ENCODE data around the gene ATP1A3. TPM values are rescaled to one million over a fixed set of nuclear protein-coding genes. Genes with fewer than 3 reads are reported as not detected.

Gene ATP1A3
- total RNA-seq, 4 donors from 2014 or later, result 0.13 TPM; not detected in 3

DNA sequence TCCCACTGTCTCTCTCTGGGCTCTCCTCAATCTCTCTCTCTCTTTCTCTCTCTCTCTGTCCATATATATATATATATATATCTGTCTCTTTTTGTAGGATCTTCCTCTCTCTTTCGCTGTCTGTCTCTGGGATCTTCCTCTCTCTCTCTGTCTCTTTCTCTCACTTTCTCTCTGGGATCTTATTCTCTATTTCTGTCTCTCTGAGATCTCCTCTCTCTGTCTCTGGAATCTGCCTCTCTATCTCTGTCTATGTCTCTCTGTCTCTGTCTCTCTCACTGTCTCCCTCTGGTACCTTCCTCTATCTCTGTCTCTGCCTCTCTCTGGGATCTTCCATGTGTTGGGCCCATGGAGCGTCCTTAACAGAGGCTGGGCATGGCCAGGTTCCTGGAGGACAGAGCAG lies 3.4 kb downstream of the ATP1A3 start:
- no peaks in the 10 kb centered on the region for H3K36me3 ChIP-seq
- no peak overlapping the region for H3K4me3 ChIP-seq (replicated peaks in 1 of 3)
- H3K27ac ChIP-seq, result no peak overlapping the region
- H3K4me1 ChIP-seq, result peaks cover 0 to 8% of the 10 kb centered on the region in 2 donors
- peaks cover 14% of the 10 kb centered on the region for H3K27me3 ChIP-seq
- H3K9me3 ChIP-seq, result no peaks in the 10 kb centered on the region
- intact Hi-C loops (cut with DNase I), result no loop called here
- 81% methylated on average over 2 of the region's 2 CpGs for WGBS, 2 donors
- TF ChIP-seq CTCF (IDR thresholded peaks at IDR 0.05) (no peak), POLR2A (IDR thresholded peaks at IDR 0.05) (no peak)
- no peak for DNase-seq

DNA sequence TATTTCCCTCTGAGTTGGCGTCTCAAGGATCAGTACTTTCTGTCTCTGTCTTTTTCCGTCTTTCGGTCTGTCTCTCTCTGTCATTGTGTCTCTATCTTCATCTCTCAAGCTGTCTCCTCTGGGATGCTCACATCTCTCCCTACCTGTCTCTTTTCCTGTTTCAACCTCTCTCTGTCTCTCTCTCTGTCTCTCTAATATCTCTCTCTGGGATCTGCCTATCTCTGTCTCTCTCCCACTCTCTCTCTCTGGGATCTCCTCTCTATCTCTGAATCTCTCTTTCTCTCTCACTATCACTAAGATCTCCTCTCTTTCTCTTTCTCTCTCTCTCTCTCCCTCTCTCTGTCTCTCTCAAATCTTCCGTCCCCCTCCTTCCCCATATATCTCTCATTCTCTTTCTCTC lies 4.0 kb downstream of the ATP1A3 start:
- TF ChIP-seq POLR2A (IDR thresholded peaks at IDR 0.05) (no peak), CTCF (IDR thresholded peaks at IDR 0.05) (no peak)
- 84 to 86% methylated on average over 4 of the region's 4 CpGs for WGBS, 2 donors
- H3K36me3 ChIP-seq, result no peaks in the 10 kb centered on the region

GRCh38 chr19:41988947-41989346 lies 5.1 kb downstream of the ATP1A3 start:
- peaks cover 9% of the 10 kb centered on the region for H3K27me3 ChIP-seq
- peaks cover 0 to 4% of the 10 kb centered on the region in 2 donors for H3K4me1 ChIP-seq
- TF ChIP-seq CTCF (IDR thresholded peaks at IDR 0.05), result no peak
- no peak for TF ChIP-seq POLR2A (IDR thresholded peaks at IDR 0.05)
- 87 to 90% methylated on average over 9 of the region's 9 CpGs for WGBS, 2 donors
- H3K9me3 ChIP-seq, result no peaks in the 10 kb centered on the region
- H3K27ac ChIP-seq, result no peak overlapping the region
- intact Hi-C loops (cut with DNase I), result no loop called here
- H3K36me3 ChIP-seq, result no peaks in the 10 kb centered on the region
- no peak overlapping the region for H3K4me3 ChIP-seq (replicated peaks in 1 of 3)
- DNase-seq, result no peak

More for the DNA sequence above, 4.0 kb downstream of the ATP1A3 start:
- no peaks in the 10 kb centered on the region for H3K9me3 ChIP-seq
- no peak overlapping the region for H3K27ac ChIP-seq
- no peak overlapping the region for H3K4me3 ChIP-seq (replicated peaks in 1 of 3)
- DNase-seq, result no peak
- peaks cover 0 to 8% of the 10 kb centered on the region in 2 donors for H3K4me1 ChIP-seq
- intact Hi-C loops (cut with DNase I), result no loop called here
- peaks cover 14% of the 10 kb centered on the region for H3K27me3 ChIP-seq

DNA sequence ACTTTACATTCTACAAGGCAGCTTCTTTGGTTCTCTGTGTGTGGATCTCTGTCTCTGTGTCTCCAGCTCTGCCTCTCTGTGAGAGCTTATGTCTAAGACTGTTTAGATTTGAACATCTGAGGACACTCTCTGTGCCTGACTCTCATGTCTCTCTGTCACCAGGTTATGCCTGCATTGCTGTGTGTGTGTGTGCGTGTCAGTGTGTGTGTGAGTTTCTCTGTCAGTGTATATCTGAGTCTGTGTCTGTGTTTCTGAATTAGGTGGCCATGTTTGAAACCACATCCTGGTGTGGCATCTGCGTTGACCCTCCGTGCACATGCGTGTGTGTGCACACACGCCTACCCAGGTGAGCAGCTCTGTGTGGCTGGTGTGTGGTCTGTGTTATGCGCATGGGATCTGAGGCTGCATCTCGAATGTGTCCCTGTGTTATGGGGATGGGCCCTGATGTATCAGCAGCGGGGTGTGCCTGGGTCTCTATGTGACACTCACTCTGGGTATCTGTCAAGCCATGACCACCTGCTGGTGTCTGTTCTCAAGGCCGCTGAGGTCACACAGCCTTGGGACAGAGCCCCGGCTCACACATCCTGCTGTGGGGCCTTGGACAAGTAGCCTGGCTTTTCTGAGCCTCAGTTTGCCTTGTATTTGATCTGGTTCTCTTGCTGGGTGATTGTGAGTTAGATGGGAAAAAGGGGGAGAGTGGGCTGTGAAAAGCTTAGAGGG lies 6.7 kb downstream of the ATP1A3 start:
- no peak overlapping the region for H3K4me3 ChIP-seq (replicated peaks in 1 of 3)
- no peaks in the 10 kb centered on the region for H3K4me1 ChIP-seq
- H3K9me3 ChIP-seq, result no peaks in the 10 kb centered on the region
- WGBS, 2 donors, result 86 to 87% methylated on average over 10 of the region's 10 CpGs
- intact Hi-C loops (cut with DNase I), result no loop called here
- TF ChIP-seq POLR2A (IDR thresholded peaks at IDR 0.05) (no peak), CTCF (IDR thresholded peaks at IDR 0.05) (no peak)
- H3K27me3 ChIP-seq, result no peaks in the 10 kb centered on the region
- H3K36me3 ChIP-seq, result no peaks in the 10 kb centered on the region
- H3K27ac ChIP-seq, result no peak overlapping the region
- DNase-seq, result no peak

DNA sequence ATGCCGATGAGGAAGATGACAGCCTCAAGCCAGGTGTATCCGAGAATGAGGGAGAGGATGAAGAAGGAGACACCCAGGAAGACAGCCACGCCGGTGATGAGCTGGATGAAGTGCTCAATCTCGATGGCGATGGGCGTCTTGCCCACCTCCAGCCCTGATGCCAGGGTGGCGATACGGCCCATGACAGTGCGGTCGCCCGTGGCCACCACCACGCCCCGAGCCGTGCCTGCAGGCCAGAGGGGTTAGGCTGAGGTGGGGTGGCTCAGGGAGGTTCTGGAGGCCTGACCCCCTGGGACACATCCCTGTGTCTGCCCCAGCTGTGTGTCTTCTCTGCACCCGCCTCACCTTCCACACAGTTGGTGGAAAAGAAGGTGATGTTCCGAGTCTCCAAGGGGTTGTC lies 9.1 kb downstream of the ATP1A3 start:
- no peaks in the 10 kb centered on the region for H3K4me1 ChIP-seq
- WGBS, 2 donors, result 90 to 91% methylated on average over 2 to 4 of the region's 17 CpGs
- intact Hi-C loops (cut with DNase I), result no loop called here
- H3K9me3 ChIP-seq, result no peaks in the 10 kb centered on the region
- no peak overlapping the region for H3K4me3 ChIP-seq (replicated peaks in 1 of 3)
- no peaks in the 10 kb centered on the region for H3K27me3 ChIP-seq
- DNase-seq, result no peak
- H3K36me3 ChIP-seq, result no peaks in the 10 kb centered on the region
- H3K27ac ChIP-seq, result no peak overlapping the region
- no peak for TF ChIP-seq POLR2A (IDR thresholded peaks at IDR 0.05)
- TF ChIP-seq CTCF (IDR thresholded peaks at IDR 0.05), result no peak

All from thyroid gland (tissue), 4 donors.